Measurements from ENCODE around the gene SURF6. TPM values are rescaled to one million over a fixed set of nuclear protein-coding genes. Genes with fewer than 3 reads are reported as not detected.

Gene SURF6
- total RNA-seq, 4 donors from 2014 or later: 22.5 to 36.3 (median 25.8) TPM

DNA sequence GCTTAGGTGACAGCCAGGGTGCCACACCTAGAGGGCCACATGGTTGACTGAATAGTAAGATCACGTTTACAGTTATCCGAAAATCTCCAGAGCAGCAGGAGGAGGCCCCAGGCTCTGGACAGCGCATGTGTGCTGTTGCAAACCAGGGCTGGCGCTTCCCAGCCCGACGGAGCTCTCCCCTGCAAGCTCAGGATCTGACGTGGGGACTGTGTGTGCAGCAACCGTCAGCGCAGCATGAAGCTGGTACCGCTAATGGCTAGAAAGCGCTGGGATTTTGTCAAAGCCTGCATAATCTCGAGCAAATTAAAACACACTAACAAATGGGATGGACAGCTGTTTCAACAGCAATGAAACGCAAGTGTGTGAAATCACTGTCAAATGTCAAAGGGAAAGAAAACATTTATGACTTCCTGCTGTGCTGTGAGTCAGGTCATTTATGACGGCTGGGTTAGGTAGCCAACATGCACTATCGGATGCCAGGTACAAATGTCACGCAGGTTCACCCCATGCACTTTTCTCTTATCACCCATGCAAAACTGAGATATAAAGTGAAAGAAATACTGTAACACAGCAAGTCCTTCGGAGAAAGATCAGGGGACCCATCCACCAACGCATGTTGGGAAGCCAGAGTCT is 32.4 kb upstream of the SURF6 start:
- no peaks in the 10 kb centered on the region for H3K9me3 ChIP-seq
- no peaks in the 10 kb centered on the region for H3K27me3 ChIP-seq
- H3K27ac ChIP-seq: no peak overlapping the region
- ATAC-seq: no peak
- no peak overlapping the region for H3K4me3 ChIP-seq
- peaks cover 0 to 75% of the 10 kb centered on the region in 2 donors for H3K36me3 ChIP-seq
- 61 to 90% methylated on average over 7 of the region's 18 CpGs for WGBS, 2 donors (ENCODE audit: low coverage in 1 of 2)
- peaks cover 0 to 67% (median 40%) of the 10 kb centered on the region in 3 donors for H3K4me1 ChIP-seq
- no peak for TF ChIP-seq POLR2AphosphoS5 (IDR thresholded peaks at IDR 0.05)
- TF ChIP-seq POLR2A (IDR thresholded peaks at IDR 0.05): no peak
- TF ChIP-seq EP300 (IDR thresholded peaks at IDR 0.05): no peak
- TF ChIP-seq, protein P1, sequence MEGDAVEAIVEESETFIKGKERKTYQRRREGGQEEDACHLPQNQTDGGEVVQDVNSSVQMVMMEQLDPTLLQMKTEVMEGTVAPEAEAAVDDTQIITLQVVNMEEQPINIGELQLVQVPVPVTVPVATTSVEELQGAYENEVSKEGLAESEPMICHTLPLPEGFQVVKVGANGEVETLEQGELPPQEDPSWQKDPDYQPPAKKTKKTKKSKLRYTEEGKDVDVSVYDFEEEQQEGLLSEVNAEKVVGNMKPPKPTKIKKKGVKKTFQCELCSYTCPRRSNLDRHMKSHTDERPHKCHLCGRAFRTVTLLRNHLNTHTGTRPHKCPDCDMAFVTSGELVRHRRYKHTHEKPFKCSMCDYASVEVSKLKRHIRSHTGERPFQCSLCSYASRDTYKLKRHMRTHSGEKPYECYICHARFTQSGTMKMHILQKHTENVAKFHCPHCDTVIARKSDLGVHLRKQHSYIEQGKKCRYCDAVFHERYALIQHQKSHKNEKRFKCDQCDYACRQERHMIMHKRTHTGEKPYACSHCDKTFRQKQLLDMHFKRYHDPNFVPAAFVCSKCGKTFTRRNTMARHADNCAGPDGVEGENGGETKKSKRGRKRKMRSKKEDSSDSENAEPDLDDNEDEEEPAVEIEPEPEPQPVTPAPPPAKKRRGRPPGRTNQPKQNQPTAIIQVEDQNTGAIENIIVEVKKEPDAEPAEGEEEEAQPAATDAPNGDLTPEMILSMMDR (IDR thresholded peaks at IDR 0.05): no peak

- Histone ChIP-seq H3K4me3 (no peak overlapping the region), H3K36me3 (peaks cover 0 to 75% of the 10 kb centered on the region in 2 donors), H3K27ac (no peak overlapping the region), H3K27me3 (no peaks in the 10 kb centered on the region), H3K4me1 (peaks cover 0 to 64% (median 38%) of the 10 kb centered on the region in 3 donors), H3K9me3 (no peaks in the 10 kb centered on the region)
- TF ChIP-seq POLR2A (IDR thresholded peaks at IDR 0.05) (no peak), EP300 (IDR thresholded peaks at IDR 0.05) (no peak), POLR2AphosphoS5 (IDR thresholded peaks at IDR 0.05) (no peak)
- TF ChIP-seq, protein P1 (IDR thresholded peaks at IDR 0.05): no peak
- no peak for ATAC-seq
- WGBS, 2 donors (ENCODE audit: low coverage in 1 of 2): 58 to 67% methylated on average over 2 to 7 of the region's 10 CpGs
These were observed 31.8 kb upstream of the SURF6 start for GRCh38 chr9:133367778-133368177.

GRCh38 chr9:133367221-133367620 is 31.2 kb upstream of the SURF6 start:
- Histone ChIP-seq H3K4me3 (no peak overlapping the region), H3K27ac (no peak overlapping the region), H3K36me3 (peaks cover 0 to 75% of the 10 kb centered on the region in 2 donors), H3K27me3 (no peaks in the 10 kb centered on the region), H3K4me1 (peaks cover 0 to 63% (median 32%) of the 10 kb centered on the region in 3 donors), H3K9me3 (no peaks in the 10 kb centered on the region)
- 93% methylated on average over 10 of the region's 22 CpGs; no CpG with 5 or more reads in 1 of the 2 donors for WGBS, 2 donors (ENCODE audit: low coverage in 1 of 2)
- no peak for ATAC-seq
- TF ChIP-seq POLR2AphosphoS5 (IDR thresholded peaks at IDR 0.05): no peak
- TF ChIP-seq POLR2A (IDR thresholded peaks at IDR 0.05): no peak
- no peak for TF ChIP-seq EP300 (IDR thresholded peaks at IDR 0.05)
- TF ChIP-seq, protein P1 (IDR thresholded peaks at IDR 0.05): no peak

GRCh38 chr9:133366435-133366834 is 30.4 kb upstream of the SURF6 start:
- peaks cover 0 to 78% of the 10 kb centered on the region in 2 donors for H3K36me3 ChIP-seq
- ATAC-seq: no peak
- H3K4me1 ChIP-seq: peaks cover 0 to 55% (median 24%) of the 10 kb centered on the region in 3 donors
- no peaks in the 10 kb centered on the region for H3K27me3 ChIP-seq
- TF ChIP-seq, protein P1 (IDR thresholded peaks at IDR 0.05): no peak
- TF ChIP-seq POLR2AphosphoS5 (IDR thresholded peaks at IDR 0.05) (no peak), EP300 (IDR thresholded peaks at IDR 0.05) (no peak), POLR2A (IDR thresholded peaks at IDR 0.05) (no peak)
- no peak overlapping the region for H3K4me3 ChIP-seq
- WGBS, 2 donors (ENCODE audit: low coverage in 1 of 2): no CpG with 5 or more reads among the region's 11 CpGs
- no peak overlapping the region for H3K27ac ChIP-seq
- no peaks in the 10 kb centered on the region for H3K9me3 ChIP-seq
